Stimulated activated CD8-positive, alpha-beta memory T cell treated with anti-CD3 and anti-CD28 coated beads, Interleukin-4, amount 100 ng/mL, for 1 hour (primary cell): ENCODE results near the gene DHRSX.
"Not testable (repeated sequence)": the region's sequence is repeated elsewhere in the genome, so short reads cannot be mapped to it uniquely, and the experiment has no call there.

ENCODE experiments used
- DNase-seq, 2 donors: peaks; one replicate each; pipeline ENCODE4 v3.0.0-alpha.2; 2020; ENCODE audit warnings: low read depth in 2 of 2, low spot score in 1 of 2

The DHRSX gene

DNA sequence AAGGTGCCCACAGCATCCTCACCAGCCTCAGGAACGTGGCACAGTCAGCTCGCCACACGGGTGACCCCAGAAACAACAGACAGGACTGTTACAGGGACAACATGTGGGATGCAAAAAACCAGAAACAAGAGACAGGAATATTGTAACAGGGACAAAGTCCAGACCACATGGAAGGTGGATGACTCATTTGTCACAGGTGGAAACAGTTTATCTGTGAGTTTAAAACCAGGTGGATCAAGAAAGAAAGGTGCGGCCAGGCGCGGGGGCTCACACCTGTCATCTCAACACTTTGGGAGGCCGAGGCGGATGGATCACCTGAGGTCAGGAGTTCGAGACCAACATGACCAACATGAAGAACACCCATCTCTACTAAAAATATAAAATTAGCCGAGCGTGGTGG is 23.5 kb downstream of the DHRSX start:
- DNase-seq: not testable (repeated sequence)

- DNase-seq: no peak
Observed at GRCh38 chrX:2474963-2475726, 25.6 kb downstream of the DHRSX start.

DNA sequence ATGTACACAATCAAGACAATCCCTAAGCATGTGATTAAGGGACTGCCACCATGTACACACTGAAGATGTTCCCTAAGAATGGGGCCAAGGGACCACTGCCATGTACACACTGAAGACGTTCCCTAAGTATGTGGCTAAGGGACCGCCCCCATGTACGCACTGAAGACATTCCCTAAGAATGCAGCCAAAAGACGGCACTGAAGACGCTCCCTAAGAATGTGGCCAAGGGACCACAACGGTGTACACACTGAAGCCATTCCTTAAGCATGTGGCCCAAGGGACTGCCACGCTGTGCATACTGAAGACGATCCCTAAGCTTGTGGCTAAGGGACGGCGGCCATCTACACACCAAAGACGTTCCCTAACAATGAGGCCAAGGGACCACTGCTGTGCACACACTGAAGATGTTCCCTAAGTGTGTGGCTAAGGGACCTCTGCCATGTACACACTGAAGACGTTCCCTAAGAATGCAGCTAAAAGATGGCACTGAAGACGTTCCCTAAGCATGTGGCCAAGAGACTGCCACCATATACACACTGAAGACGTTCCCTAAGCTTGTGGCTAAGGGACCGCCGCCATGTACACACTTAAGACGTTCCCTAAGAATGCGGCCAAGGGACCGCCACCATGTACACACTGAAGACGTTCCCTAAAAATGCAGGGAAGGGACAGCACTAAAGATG is 26.4 kb downstream of the DHRSX start:
- DNase-seq: no peak

GRCh38 chrX:2473064-2473463 is 27.7 kb downstream of the DHRSX start:
- DNase-seq: not testable (repeated sequence)

- DNase-seq: no peak
Observed at GRCh38 chrX:2471641-2472040, 29.1 kb downstream of the DHRSX start.

- DNase-seq: not testable (repeated sequence)
Observed at GRCh38 chrX:2471126-2471525, 29.6 kb downstream of the DHRSX start.

DNA sequence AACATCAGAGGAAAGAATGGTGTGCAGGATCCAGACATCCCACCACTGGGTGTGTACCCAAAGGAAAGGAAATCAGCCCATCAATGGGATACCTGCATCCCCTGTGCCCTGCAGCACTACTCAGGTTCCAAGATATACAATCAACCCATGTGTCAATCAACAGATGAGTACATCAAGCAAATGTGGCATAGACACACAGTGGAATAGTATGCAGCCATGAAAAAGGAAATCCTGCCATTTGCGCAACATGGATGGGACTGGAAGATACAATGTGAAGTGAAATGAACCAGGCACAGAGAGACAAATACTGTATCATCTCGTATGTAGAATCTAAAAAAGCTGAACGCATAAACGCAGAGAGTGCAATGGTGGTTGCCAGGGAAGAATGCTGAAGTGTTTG is 30.9 kb downstream of the DHRSX start:
- DNase-seq: not testable (repeated sequence)

DNA sequence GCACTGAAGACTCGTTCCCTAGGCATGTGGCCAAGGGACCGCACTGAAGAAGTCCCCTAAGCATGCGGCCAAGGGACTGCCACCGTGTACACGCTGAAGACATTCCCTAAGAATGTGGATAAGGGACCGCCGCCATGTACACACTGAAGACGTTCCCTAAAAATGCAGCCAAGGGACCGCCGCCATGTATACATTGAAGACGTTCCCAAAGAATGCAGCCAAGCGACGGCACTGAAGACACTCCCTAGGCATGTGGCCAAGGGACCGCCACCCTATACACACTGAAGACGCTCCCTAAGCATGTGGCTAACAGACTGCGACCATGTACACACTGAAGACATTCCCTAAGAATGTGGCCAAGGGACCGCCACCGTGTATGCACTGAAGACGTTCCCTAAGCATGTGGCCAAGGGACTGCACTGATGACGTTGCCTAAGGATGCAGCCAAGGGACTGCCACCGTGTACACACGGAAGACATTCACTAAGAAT is 31.5 kb downstream of the DHRSX start:
- no peak for DNase-seq

GRCh38 chrX:2468261-2469195 is 32.2 kb downstream of the DHRSX start:
- no peak for DNase-seq

GRCh38 chrX:2466876-2467656 is 33.7 kb downstream of the DHRSX start:
- no peak for DNase-seq

GRCh38 chrX:2464677-2465166 is 36.1 kb downstream of the DHRSX start:
- DNase-seq: no peak

DNA sequence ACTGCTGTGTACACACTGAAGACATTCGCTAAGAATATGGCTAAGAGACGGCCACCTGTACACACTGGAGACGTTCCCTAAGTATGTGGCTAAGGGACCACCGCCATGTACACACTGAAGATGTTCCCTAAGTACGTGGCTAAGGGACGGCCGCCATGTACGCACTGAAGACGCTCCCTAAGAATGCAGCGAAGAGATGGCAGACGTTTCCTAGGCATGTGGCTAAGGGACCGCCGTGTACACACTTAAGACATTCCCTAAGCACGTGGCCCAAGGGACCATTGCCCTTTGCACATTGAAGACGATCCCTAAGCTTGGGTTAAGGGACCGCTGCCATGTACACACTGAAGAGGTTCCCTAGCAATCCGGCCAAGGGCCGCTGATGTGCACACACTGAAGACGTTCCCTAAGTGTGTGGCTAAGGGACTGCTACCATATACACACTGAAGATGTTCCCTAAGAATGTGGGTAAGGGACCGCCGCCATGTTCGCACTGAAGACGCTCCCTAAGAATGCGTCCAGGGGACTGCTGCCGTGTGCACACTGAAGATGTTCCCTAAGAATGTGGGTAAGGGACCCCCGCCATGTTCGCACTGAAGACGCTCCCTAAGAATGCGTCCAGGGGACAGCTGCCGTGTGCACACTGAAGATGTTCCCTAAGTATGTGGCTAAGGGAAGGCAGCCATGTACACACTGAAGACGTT is 36.7 kb downstream of the DHRSX start:
- no peak for DNase-seq

DNA sequence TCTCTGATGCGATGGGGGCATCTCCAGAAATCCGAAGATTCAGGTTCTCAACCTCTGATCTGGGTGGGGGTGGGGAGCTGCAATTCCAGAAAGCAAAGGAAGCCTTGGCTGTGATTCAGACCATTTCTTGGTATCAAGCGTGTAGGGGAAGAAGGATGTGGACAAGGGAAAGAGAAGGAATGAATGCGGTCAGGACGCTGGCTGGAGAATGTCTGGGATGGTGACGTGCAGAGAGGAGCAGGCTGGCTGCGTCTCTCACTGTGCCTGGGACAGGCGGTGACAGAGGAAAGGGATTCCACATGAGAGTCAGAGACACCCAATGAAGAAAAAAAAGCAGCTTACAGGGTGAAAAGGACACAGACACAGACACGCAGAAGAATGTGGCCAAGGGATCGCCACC is 37.3 kb downstream of the DHRSX start:
- not testable (repeated sequence) for DNase-seq

DNA sequence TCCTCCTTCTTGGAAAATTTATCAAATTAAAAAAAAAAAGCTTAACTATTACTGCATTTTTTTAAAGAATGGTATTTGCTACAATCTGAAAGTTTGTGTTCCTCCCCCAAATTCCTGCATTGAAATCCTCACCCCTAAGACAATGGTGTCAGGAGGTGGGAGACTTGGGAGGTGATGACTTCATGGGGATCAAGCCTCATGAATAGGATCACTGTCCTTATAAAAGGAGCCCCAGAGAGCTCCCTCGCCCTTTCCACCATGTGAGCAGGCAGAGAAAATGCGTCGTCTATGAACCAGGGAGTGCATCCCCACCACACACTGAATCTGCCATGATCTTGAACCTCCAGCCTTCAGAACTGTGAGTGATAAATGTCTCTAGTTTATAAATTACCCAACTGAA is 38.0 kb downstream of the DHRSX start:
- no peak for DNase-seq

DNA sequence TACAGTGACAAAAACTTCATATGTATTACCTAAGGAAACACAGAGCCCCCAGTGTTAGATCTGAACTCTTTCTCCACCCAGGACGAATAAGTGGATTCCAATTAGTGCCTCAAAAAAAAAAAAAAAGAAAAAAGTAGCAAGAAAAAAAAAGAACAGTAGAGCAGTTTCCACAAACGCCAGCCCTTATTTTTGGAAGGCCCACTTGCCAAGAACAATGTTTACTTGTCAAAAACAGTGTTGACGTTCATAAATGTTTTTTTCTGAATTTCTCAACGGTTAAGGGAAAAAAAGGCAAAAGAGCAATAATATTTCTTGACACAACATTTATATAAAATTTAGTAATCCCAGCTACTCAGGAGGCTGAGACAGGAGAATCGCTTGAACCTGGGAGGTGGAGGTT is 38.7 kb downstream of the DHRSX start:
- DNase-seq: no peak

DNA sequence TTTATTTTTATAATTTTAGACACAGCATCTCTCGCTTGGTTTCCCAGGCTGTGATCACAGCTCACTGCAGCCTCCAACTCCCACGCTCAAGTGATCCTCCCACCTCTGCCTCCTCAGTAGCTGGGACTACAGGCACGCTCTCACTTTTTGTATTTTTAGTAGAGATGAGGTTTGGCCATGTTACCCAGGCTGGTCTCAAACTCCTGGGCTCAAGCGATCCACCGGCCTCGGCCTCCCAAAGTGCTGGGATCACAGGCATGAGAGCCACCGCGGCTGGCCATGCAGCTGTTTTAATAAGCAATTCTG is 39.1 kb downstream of the DHRSX start:
- no peak for DNase-seq

DNA sequence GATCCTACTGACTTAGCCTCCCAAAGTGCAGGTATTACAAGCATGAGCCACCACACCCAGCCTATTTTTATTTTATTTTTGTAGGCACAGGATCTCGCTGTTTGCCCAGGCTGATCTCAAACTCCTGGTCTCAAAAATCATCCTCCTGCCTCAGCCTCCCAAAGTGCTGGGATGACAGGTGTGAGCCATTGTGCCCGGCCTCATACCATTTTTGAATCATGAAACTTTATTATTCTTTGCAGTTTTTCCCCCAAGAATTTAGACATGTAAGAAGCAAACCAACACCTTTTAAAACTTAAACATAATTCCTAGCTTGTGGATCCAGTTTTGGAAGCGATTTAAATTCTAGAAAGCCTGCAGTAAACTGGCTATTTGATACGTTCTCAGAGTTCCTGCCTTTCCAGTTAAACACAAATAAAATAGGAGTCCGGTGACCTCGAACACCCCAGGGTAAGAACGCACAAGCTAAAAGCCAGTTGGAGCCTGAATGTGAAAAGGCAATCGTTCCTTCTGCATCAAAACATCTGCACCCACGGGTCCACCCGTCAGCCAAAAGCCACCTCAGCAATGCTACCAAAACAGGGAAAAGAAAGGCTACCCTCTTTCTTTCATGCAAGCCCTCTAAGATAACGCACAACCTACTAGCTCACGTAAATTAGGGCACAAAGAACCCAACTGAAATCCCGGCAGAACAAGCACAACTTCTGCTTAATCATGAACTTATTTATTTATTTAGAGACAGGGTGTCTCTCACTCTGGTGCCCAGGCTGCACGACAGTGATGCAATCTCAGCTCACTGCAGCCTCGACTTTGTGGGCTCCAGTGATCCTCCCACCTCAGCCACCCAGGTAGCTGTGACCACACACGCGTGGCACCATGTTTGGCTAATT is 39.7 kb downstream of the DHRSX start:
- not testable (repeated sequence) for DNase-seq

DNA sequence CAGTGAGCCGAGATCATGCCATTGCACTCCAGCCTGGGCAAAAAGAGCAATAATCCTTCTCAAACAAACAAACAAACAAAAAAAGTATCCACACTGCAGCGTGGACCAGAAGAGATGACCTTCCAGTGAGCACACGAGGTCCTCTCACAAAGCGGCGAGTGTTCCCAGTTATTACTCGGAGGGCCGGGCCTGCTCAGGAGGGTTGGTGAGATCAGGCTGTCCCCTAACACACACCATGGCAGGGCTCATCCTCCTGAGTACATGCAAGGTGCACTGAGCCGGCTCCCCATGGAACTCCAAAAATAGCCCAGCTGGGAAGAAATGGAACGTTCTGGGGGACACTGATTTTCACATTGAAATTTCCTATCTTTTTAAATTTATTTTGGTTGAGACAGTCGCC is 40.7 kb downstream of the DHRSX start:
- DNase-seq: not testable (repeated sequence)

GRCh38 chrX:2458309-2458708 is 42.5 kb downstream of the DHRSX start:
- no peak for DNase-seq
